Measurements from ENCODE around the gene CD4.
A peak's percentile ranks its signal among the peaks of the same experiment; 100 is the strongest.

Gene CD4

GRCh38 chr12:6817662-6818157 is 28.4 kb downstream of the CD4 start (continued):
- no peak for TF ChIP-seq ZNF623 (tag by site-specific recombination; IDR thresholded peaks at IDR 0.05)
- TF ChIP-seq ZNF148 (tag by site-specific recombination; IDR thresholded peaks at IDR 0.05; ENCODE audit: borderline replicate concordance), result 0 out of 2 replicates have a peak, but pooled peaks have one; percentile 66
- TF ChIP-seq ZNF560 (tag by site-specific recombination; IDR thresholded peaks at IDR 0.05; ENCODE audit: borderline replicate concordance), result no peak
- TF ChIP-seq ZNF473 (tag by site-specific recombination; IDR thresholded peaks at IDR 0.05), result peak; percentile 57; the same call in 1 of the 2 replicates
- TF ChIP-seq ZNF580 (tag by site-specific recombination; IDR thresholded peaks at IDR 0.05), result no peak
- no peak for TF ChIP-seq PBX3 (CRISPR knock-in tag; IDR thresholded peaks at IDR 0.05)
- no peak for TF ChIP-seq REPIN1 (tag by site-specific recombination; IDR thresholded peaks at IDR 0.05; ENCODE audit: low read depth)
- TF ChIP-seq ZNF548 (tag by site-specific recombination; IDR thresholded peaks at IDR 0.05), result no peak
- TF ChIP-seq ZNF521 (tag by site-specific recombination; IDR thresholded peaks at IDR 0.05), result peak; percentile 12; the same call in 1 of the 2 replicates
- no peak for TF ChIP-seq FEZF1 (tag by site-specific recombination; IDR thresholded peaks at IDR 0.05)
- 0 out of 2 replicates have a peak, but pooled peaks have one; percentile 70 for TF ChIP-seq ZNF311 (tag by site-specific recombination; IDR thresholded peaks at IDR 0.05; ENCODE audit: borderline replicate concordance)
- TF ChIP-seq ZNF157 (tag by site-specific recombination; IDR thresholded peaks at IDR 0.05), result peak; percentile 44; the same call in 1 of the 2 replicates
- TF ChIP-seq KLF10 (tag by site-specific recombination; IDR thresholded peaks at IDR 0.05), result no peak
- TF ChIP-seq MEIS1 (CRISPR knock-in tag; IDR thresholded peaks at IDR 0.05; ENCODE audit: borderline replicate concordance), result no peak
- no peak for TF ChIP-seq ZNF404 (tag by site-specific recombination; IDR thresholded peaks at IDR 0.05)

- POLR2A ChIA-PET, result no interaction called here
- H3K36me3 ChIP-seq (ENCODE audit: control insufficient read depth in 2 of 2, insufficient read depth in 1 of 2, low read length in 2 of 2), result no peaks in the 10 kb centered on the region
- TF ChIP-seq ZNF10 (tag by site-specific recombination; IDR thresholded peaks at IDR 0.05) (peak; percentile 43; the same call in 1 of the 2 replicates), SP2 (tag by site-specific recombination; IDR thresholded peaks at IDR 0.05) (peak; percentile 13; the same call in 1 of the 2 replicates), ZNF266 (tag by site-specific recombination; IDR thresholded peaks at IDR 0.05; ENCODE audit: low read depth) (no peak), KLF10 (tag by site-specific recombination; IDR thresholded peaks at IDR 0.05) (peak; percentile 94), PRDM10 (tag by site-specific recombination; IDR thresholded peaks at IDR 0.05) (peak; percentile 63)
- H3K4me1 ChIP-seq (ENCODE audit: control insufficient read depth, insufficient read depth, low read length), result peaks cover 6% of the 10 kb centered on the region; the same call in 1 of the 2 replicates
- CTCF ChIA-PET, result interaction anchor here (2.0 kb wide), 1 partner anchor 65 kb away, joined by 9 read pairs; the partner anchor contains the start of gene MLF2
- H3K4me3 ChIP-seq (ENCODE audit: low read depth, low read length), result no peak overlapping the region
- H3K9me3 ChIP-seq (ENCODE audit: control insufficient read depth, insufficient read depth, low read depth, low read length), result no peaks in the 10 kb centered on the region
- H3K27ac ChIP-seq (ENCODE audit: extremely low read depth, low read depth, low read length), result no peak overlapping the region
These were observed 28.9 kb downstream of the CD4 start for GRCh38 chr12:6818222-6818621.
